DND-41 (cell line): ENCODE results near the gene EPN2.

ENCODE experiments used
- CTCF ChIP-seq: IDR thresholded peaks from 2 replicates; pipeline ENCODE4 v1.5.1; 2012; ENCODE audit warnings: borderline replicate concordance, low read length, moderate library complexity, mild to moderate bottlenecking; ENCODE audit not compliant: poor library complexity, severe bottlenecking; ENCODE audit errors: extremely low read depth
- EZH2 ChIP-seq: IDR thresholded peaks from 3 replicates; pipeline ENCODE4 v1.6.1; 2012; ENCODE audit warnings: borderline replicate concordance, low read depth, mild to moderate bottlenecking, moderate library complexity, low read length, inconsistent platforms; ENCODE audit not compliant: severe bottlenecking

- TF ChIP-seq CTCF (no peak), EZH2 (no peak)
Measured at GRCh38 chr17:19296786-19297778, 59.9 kb downstream of the EPN2 start.
